ENCODE results near the gene AMDHD2. TPM values are rescaled to one million over a fixed set of nuclear protein-coding genes. Genes with fewer than 3 reads are reported as not detected.

Gene AMDHD2
- total and polyA plus RNA-seq, 2 experiments from 2014 or later = 20.2 to 68.1 TPM

DNA sequence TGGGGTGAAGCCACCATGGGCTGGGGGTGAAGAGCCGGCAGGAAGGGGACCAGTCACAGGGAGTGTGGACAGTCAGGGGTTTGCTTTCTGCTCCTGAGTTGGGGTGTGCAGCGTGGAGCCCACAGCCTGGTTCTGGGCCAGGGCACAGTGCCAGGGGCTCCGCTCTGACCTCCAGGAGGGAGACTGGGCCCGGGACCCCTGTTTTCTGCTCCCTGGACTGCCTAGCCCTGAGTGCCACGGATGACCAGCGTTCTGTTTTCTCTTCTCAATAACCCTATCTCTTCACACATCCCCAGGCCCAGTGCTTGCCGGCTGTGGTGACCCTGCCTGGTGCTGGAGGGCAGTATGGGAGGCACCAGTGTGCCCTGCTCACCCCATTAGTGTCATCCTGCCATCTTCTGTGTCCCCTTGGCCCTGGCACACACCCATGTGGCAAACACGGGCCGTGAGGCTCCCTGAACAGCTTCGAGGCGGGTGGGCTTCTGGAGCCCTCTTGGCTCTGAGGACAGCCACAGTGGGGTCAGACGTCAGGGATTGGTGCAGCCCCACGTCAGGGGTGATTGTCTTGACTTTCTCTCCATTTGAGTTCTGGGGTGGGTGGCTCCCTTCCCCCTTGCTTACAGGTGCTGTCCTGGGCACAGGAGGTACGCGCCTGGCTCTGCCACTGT, 9.9 kb downstream of the AMDHD2 start:
- Histone ChIP-seq H3K36me3 (ENCODE audit: insufficient read depth) (no peaks in the 10 kb centered on the region; the same call in 1 of the 2 replicates), H3F3A (replicated peaks; ENCODE audit: low read depth) (peaks cover 17% of the 10 kb centered on the region; the same call in 1 of the 2 replicates), H2AFZ (no peak overlapping the region), H3K4me2 (no peak overlapping the region), H3K27ac (ENCODE audit: low read depth) (peak overlapping the region; percentile 72; the same call in 1 of the 2 replicates), H4K20me1 (replicated peaks; ENCODE audit: insufficient read depth) (no peaks in the 10 kb centered on the region), H3K4me1 (ENCODE audit: insufficient read depth) (peaks cover 5% of the 10 kb centered on the region), H3K4me3 (no peak overlapping the region), H3K9me2 (ENCODE audit: insufficient read depth) (no peaks in the 10 kb centered on the region), H3K27me3 (ENCODE audit: insufficient read depth) (peaks cover 5% of the 10 kb centered on the region; the same call in 1 of the 2 replicates), H3K79me2 (replicated peaks; ENCODE audit: insufficient read depth) (no peaks in the 10 kb centered on the region)
- Mint-ChIP-seq H3K9me3 (peaks cover 3% of the 10 kb centered on the region; the same call in 1 of the 3 replicates), H3K4me1 (peaks cover 4% of the 10 kb centered on the region; the same call in 2 of the 3 replicates), H3K4me3 (peak overlapping the region; percentile 38; the same call in 1 of the 3 replicates), H3K27me3 (ENCODE audit: insufficient read depth, low read depth, poor library complexity) (peaks cover 24% of the 10 kb centered on the region), H3K36me3 (ENCODE audit: low read depth) (peaks cover 6% of the 10 kb centered on the region; the same call in 2 of the 3 replicates), H3K27ac (no peak overlapping the region)
- no peak for DNase-seq (ENCODE audit: low spot score)
- TF ChIP-seq JUNB (IDR thresholded peaks at IDR 0.05; ENCODE audit: unreplicated experiment) (no peak), EZH2phosphoT487 (IDR thresholded peaks at IDR 0.05; ENCODE audit: unreplicated experiment) (no peak), ZNF331 (CRISPR knock-in tag; IDR thresholded peaks at IDR 0.05; ENCODE audit: low read depth) (no peak), STAT1 (IDR thresholded peaks at IDR 0.05; ENCODE audit: unreplicated experiment) (no peak), CREB1 (CRISPR knock-in tag; IDR thresholded peaks at IDR 0.05; ENCODE audit: low read depth) (no peak), ZNF114 (CRISPR knock-in tag; IDR thresholded peaks at IDR 0.05) (no peak), CTCF (conservative IDR thresholded peaks at IDR 0.05; ENCODE audit: low read depth in 2 of 2) (no peak)
- TF ChIP-seq, protein P1, sequence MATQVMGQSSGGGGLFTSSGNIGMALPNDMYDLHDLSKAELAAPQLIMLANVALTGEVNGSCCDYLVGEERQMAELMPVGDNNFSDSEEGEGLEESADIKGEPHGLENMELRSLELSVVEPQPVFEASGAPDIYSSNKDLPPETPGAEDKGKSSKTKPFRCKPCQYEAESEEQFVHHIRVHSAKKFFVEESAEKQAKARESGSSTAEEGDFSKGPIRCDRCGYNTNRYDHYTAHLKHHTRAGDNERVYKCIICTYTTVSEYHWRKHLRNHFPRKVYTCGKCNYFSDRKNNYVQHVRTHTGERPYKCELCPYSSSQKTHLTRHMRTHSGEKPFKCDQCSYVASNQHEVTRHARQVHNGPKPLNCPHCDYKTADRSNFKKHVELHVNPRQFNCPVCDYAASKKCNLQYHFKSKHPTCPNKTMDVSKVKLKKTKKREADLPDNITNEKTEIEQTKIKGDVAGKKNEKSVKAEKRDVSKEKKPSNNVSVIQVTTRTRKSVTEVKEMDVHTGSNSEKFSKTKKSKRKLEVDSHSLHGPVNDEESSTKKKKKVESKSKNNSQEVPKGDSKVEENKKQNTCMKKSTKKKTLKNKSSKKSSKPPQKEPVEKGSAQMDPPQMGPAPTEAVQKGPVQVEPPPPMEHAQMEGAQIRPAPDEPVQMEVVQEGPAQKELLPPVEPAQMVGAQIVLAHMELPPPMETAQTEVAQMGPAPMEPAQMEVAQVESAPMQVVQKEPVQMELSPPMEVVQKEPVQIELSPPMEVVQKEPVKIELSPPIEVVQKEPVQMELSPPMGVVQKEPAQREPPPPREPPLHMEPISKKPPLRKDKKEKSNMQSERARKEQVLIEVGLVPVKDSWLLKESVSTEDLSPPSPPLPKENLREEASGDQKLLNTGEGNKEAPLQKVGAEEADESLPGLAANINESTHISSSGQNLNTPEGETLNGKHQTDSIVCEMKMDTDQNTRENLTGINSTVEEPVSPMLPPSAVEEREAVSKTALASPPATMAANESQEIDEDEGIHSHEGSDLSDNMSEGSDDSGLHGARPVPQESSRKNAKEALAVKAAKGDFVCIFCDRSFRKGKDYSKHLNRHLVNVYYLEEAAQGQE (IDR thresholded peaks at IDR 0.05; ENCODE audit: unreplicated experiment) = no peak
- ATAC-seq = no peak

Data from GM23338 (cell line).